HCT116 (cell line): ENCODE measurements around the gene TRAF2. TPM values are rescaled to one million over a fixed set of nuclear protein-coding genes. Genes with fewer than 3 reads are reported as not detected.

ENCODE experiments used
- ATAC-seq: fragments of 200-7000 bp; cut with Tn5 transposase; 2 replicates; pipeline ENCODE4 v1.9.1; 2020; ENCODE audit warnings: mild to moderate bottlenecking, moderate library complexity
- BruUV-seq: library from RNA; stranded (reverse); fragments of 400-500 nt; replicated peaks from 2 replicates; lab custom pipeline; 2021; lab: Mats Ljungman, UMichigan
- CTCF ChIA-PET: fragments of 300-600 bp; sonication (Branson Sonifier 250); formaldehyde crosslinking; loops from one replicate; lab custom pipeline; 2021; ENCODE audit warnings: antibody characterized with exemption; lab: Charles Lee
- POLR2A ChIA-PET: fragments of 300-600, 350-600 bp; sonication (Branson Sonifier 250); formaldehyde crosslinking; loops from one replicate; lab custom pipeline; 2021; ENCODE audit warnings: antibody characterized with exemption; lab: Charles Lee
- RAD21 ChIA-PET, 2 experiments: fragments of 300-600 bp; sonication (Branson Sonifier 250); formaldehyde crosslinking; loops; one replicate each; lab custom pipeline; 2023; ENCODE audit warnings: low total read pairs in 2 of 2; ENCODE audit not compliant: uncharacterized antibody in 2 of 2, unreplicated experiment in 2 of 2, low non-redundant PET in 1 of 2; lab: Charles Lee
- DNase-seq: peaks from one replicate; pipeline ENCODE4 v3.0.0-alpha.2; 2010; ENCODE audit warnings: low read depth, low spot score
- H2AFZ ChIP-seq: fragments of 200-600 bp; shearing (Covaris generic), sonication (generic); 2 replicates; pipeline ENCODE4 v1.6.1; 2017; ENCODE audit warnings: low read depth, mixed run types, mixed read lengths, antibody characterized with exemption, low read length; ENCODE audit not compliant: poor library complexity, severe bottlenecking
- H3K27ac ChIP-seq: 2 replicates; pipeline ENCODE4 v1.5.1; 2012; ENCODE audit warnings: low read depth, low read length
- H3K27me3 ChIP-seq: fragments of 200-600 bp; sonication (generic); 2 replicates; pipeline ENCODE4 v1.6.1; 2016; ENCODE audit warnings: mixed run types, low read length, mixed read lengths; ENCODE audit not compliant: insufficient read depth
- H3K36me3 ChIP-seq, 2 experiments: fragments of 200-500 bp in 1 of 2; fragments of 200-600 bp in 1 of 2; sonication (Bioruptor generic) in 1 of 2; sonication (generic) in 1 of 2; 2 replicates each; pipeline versions ENCODE4 v1.5.1 to v1.6.1; 2014 to 2016; ENCODE audit warnings: low read length in 2 of 2, inconsistent platforms in 1 of 2, mixed read lengths in 1 of 2, mixed run types in 1 of 2; ENCODE audit not compliant: insufficient read depth in 2 of 2, control insufficient read depth in 1 of 2
- H3K4me1 ChIP-seq, 2 experiments: fragments of 200-600 bp in 1 of 2; sonication (generic) in 1 of 2; 2 replicates each; pipeline versions ENCODE4 v1.5.1 to v1.6.1; 2012 to 2017; ENCODE audit warnings: low read length in 2 of 2, inconsistent platforms in 1 of 2, mild to moderate bottlenecking in 1 of 2, mixed read lengths in 1 of 2, mixed run types in 1 of 2, moderate library complexity in 1 of 2; ENCODE audit not compliant: insufficient read depth in 2 of 2, control insufficient read depth in 1 of 2
- H3K4me2 ChIP-seq: fragments of 200-600 bp; sonication (generic); 2 replicates; pipeline ENCODE4 v1.6.1; 2017; ENCODE audit warnings: mixed run types, low read length, mixed read lengths
- H3K4me3 ChIP-seq, 2 experiments: fragments of 200-600 bp in 1 of 2; sonication (generic) in 1 of 2; replicated peaks in 1 of 2; 2 replicates each; pipeline ENCODE4 v1.5.1; 2011 to 2016; ENCODE audit warnings: low read length in 2 of 2, control low read depth in 1 of 2, low read depth in 1 of 2, mild to moderate bottlenecking in 1 of 2, mixed read lengths in 1 of 2, mixed run types in 1 of 2
- H3K79me2 ChIP-seq: fragments of 200-600 bp; sonication (generic); 2 replicates; pipeline ENCODE4 v1.6.1; 2017; ENCODE audit warnings: mild to moderate bottlenecking, mixed run types, low read length, moderate library complexity, mixed read lengths; ENCODE audit not compliant: insufficient read depth
- H3K9ac ChIP-seq: fragments of 200-600 bp; sonication (generic); 2 replicates; pipeline ENCODE4 v1.6.1; 2016; ENCODE audit warnings: low read length, mixed read lengths
- H3K9me2 ChIP-seq: fragments of 200-600 bp; sonication (generic), shearing (Covaris generic); 2 replicates; pipeline ENCODE4 v1.6.1; 2017; ENCODE audit warnings: mixed run types, mild to moderate bottlenecking, moderate library complexity; ENCODE audit not compliant: insufficient read depth
- H3K9me3 ChIP-seq, 2 experiments: fragments of 200-500 bp in 1 of 2; fragments of 200-600 bp in 1 of 2; sonication (Bioruptor generic) in 1 of 2; sonication (generic) in 1 of 2; 2 replicates each; pipeline ENCODE4 v1.6.1; 2014 to 2017; ENCODE audit warnings: low read length in 2 of 2, mixed read lengths in 2 of 2, inconsistent platforms in 1 of 2, low read depth in 1 of 2, mild to moderate bottlenecking in 1 of 2, mixed run types in 1 of 2, moderate library complexity in 1 of 2; ENCODE audit not compliant: control insufficient read depth in 1 of 2, insufficient read depth in 1 of 2
- H4K20me1 ChIP-seq: fragments of 200-600 bp; sonication (generic), shearing (Covaris generic); 2 replicates; pipeline ENCODE4 v1.6.1; 2017; ENCODE audit warnings: mixed run types, mild to moderate bottlenecking, moderate library complexity; ENCODE audit not compliant: insufficient read depth
- ATF3 ChIP-seq: IDR thresholded peaks from 2 replicates; pipeline ENCODE4 v1.6.1; 2012
- CBX3 ChIP-seq: IDR thresholded peaks from 2 replicates; pipeline ENCODE4 v1.6.1; 2012; ENCODE audit warnings: low read depth
- CTCF ChIP-seq, 3 experiments: fragments of 200-600 bp in 1 of 3; sonication (generic) in 1 of 3; IDR thresholded peaks in 2 of 3; conservative IDR thresholded peaks in 1 of 3; 2 replicates each; pipeline ENCODE4 v1.5.1; 2012 to 2017; ENCODE audit warnings: low read depth in 2 of 3, low read length in 2 of 3, antibody characterized with exemption in 1 of 3, borderline replicate concordance in 1 of 3, control low read depth in 1 of 3, mild to moderate bottlenecking in 1 of 3, mixed read lengths in 1 of 3, mixed run types in 1 of 3, moderate library complexity in 1 of 3; ENCODE audit not compliant: insufficient read depth in 1 of 3
- EZH2phosphoT487 ChIP-seq: fragments of 200-600 bp; IDR thresholded peaks from 2 replicates; pipeline ENCODE4 v1.6.1; 2018; ENCODE audit warnings: antibody characterized with exemption, borderline replicate concordance
- FOSL1 ChIP-seq: IDR thresholded peaks from 2 replicates; pipeline ENCODE4 v1.6.1; 2012; ENCODE audit warnings: low read depth
- JUND ChIP-seq: IDR thresholded peaks from 2 replicates; pipeline ENCODE4 v1.6.1; 2012
- SIN3A ChIP-seq: IDR thresholded peaks from 2 replicates; pipeline ENCODE4 v1.6.1; 2012; ENCODE audit warnings: low read depth
- SP1 ChIP-seq: IDR thresholded peaks from 2 replicates; pipeline ENCODE4 v1.6.1; 2012; ENCODE audit warnings: low read depth
- ZBTB33 ChIP-seq: IDR thresholded peaks from 2 replicates; pipeline ENCODE4 v1.6.1; 2011; ENCODE audit warnings: mild to moderate bottlenecking, low read length, moderate library complexity; ENCODE audit not compliant: insufficient replicate concordance; ENCODE audit errors: extremely low read depth
- ZFX ChIP-seq: fragments of 450-650 bp; IDR thresholded peaks from 2 replicates; pipeline ENCODE4 v1.6.1; 2017
- ZNF274 ChIP-seq: fragments of 200-500 bp; sonication (Bioruptor generic); IDR thresholded peaks from 2 replicates; pipeline ENCODE4 v1.6.1; 2014; ENCODE audit warnings: mild to moderate bottlenecking, low read depth, low read length, inconsistent platforms
- intact Hi-C: fragments of 100-400 bp; cut with micrococcal nuclease; formaldehyde crosslinking; loops from 2 replicates; pipeline ENCODE4 v1.10.0; 2022
- total RNA-seq: library from RNA; stranded (reverse); gene quantifications from one replicate; pipeline ENCODE4 v1.2.1, GENCODE V29; 2021; ENCODE audit not compliant: unreplicated experiment

The TRAF2 gene
- total RNA-seq, 1 experiment from 2014 or later: 28.4 TPM

DNA sequence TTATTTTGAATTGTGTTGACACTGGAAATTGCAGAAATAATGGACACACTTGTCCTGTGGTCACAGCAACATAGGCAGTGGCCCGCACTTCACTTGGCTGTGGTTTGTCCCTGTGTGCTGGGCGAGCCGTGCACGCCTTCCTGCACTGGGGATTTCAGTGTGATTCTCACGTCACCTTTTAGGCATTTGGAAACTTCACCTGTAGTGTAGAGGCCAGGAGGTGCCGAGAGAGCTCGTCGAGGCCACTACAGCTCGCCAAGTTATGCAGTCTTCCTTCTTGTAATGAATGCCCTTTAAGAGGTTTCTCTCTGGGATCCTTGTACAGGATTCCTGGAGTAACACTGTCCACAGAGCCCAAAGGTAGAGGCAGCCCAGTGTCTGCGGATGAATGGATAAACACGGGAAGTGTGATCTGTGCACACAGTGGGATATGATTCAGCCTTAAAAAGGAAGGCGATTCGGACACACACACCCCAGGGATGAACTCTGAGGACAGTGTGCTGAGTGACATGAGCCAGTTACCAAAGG, 14.7 kb downstream of the TRAF2 start:
- Histone ChIP-seq H3K4me2 (peak overlapping the region; percentile 61), H3K27me3 (no peaks in the 10 kb centered on the region), H3K4me3 (no peak overlapping the region; a peak in 1 of 4 replicates), H3K27ac (peak overlapping the region; percentile 42; the same call in 1 of the 2 replicates), H3K9me2 (no peaks in the 10 kb centered on the region), H3K9ac (peak overlapping the region; percentile 43), H4K20me1 (no peaks in the 10 kb centered on the region), H3K79me2 (peaks cover 53% of the 10 kb centered on the region), H3K36me3 (peaks cover 17 to 39% of the 10 kb centered on the region in 2 experiments; a peak in 3 of 4 replicates), H3K4me1 (peaks cover 9 to 23% of the 10 kb centered on the region in 2 experiments), H3K9me3 (no peaks in the 10 kb centered on the region), H2AFZ (no peak overlapping the region)
- TF ChIP-seq ZNF274: no peak
- no peak for TF ChIP-seq JUND
- no peak for TF ChIP-seq SIN3A
- TF ChIP-seq FOSL1: no peak
- TF ChIP-seq CTCF (IDR thresholded peaks at IDR 0.05 in 2 of 3, conservative IDR thresholded peaks at IDR 0.05 in 1 of 3; ENCODE audit: borderline replicate concordance in 1 of 3, insufficient read depth in 1 of 3, low read depth in 2 of 3, low read length in 2 of 3): no peak
- TF ChIP-seq CBX3: no peak
- no peak for TF ChIP-seq ZBTB33
- TF ChIP-seq ZFX: no peak
- no peak for TF ChIP-seq EZH2phosphoT487
- TF ChIP-seq ATF3: no peak
- TF ChIP-seq SP1: no peak
- BruUV-seq: TSS peak; percentile 32
- ChIA-PET CTCF (no interaction called here), POLR2A (no interaction called here), RAD21 (no interaction called here)
- ATAC-seq: peak; percentile 18; the same call in 1 of the 2 replicates
- DNase-seq: no peak
- intact Hi-C loops: no loop called here
